Right hindlimb (tissue), 1 donor: Measurements from ENCODE around the gene SPATS1.
"Not testable (repeated sequence)": the region's sequence is repeated elsewhere in the genome, so short reads cannot be mapped to it uniquely, and the experiment has no call there.

Experiments used
- DNase-seq: peaks from one replicate; pipeline ENCODE4 v3.0.0-alpha.2; 2018

The SPATS1 gene

DNA sequence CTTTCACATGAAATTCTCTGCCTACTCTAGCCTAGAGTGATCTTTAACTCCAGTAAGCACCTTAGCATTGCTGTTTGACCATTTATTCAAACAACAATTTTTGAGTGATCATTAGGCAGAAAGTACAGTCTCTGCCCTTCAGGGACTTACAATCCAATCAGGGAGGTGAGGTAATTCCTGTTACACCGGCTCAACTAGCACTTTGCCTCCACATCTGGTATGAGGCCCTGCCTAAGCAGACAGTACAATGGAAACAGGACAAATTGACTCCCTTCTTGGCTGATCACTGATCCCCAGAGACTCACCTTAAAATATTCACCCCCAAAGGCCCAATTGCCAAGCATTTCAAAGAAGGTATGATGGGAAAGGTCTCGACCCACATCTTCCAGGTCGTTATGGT, 30.7 kb upstream of the SPATS1 start:
- no peak for DNase-seq

DNA sequence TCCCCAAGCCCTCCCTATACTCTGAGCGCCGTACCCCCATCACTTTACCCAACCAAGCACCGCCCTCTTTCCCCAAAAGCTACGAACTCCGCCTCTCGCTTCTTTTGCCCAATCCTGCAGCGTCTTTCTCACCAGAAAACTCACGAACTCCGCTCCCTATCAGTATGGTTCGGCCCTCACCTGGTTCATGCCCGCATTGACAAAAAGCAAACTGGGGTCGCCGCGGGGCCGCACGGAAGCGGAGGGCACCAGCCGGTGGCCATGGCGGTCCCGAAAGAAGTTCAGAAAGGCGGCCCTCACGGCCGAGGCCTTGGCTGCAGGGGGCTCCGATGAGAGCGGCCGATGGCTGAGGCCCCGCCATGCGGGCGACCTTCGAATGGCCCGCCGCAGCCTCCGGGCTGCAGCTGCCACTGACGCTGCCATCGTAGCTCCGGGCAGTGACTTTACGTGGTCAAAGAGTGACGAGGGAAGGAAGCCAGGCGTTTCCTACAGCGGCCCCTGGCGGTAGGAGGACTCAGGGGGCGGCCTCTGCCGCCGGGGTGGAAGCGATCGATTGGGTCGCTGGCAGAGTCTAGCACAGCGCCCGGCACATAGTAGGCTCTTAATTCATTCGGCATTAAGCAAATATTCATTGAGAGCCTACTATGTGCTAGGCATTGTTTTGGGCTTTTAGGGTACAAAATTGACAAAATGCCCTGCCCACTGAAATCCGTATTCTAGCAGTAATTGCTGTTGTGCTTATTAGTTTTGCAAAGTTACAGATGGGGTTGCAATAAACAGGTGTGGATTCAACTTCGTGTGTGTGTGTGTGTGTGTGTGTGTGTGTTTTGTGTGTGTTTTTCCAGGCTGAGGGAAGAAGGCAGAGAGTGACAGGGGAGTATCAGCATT, 29.3 kb upstream of the SPATS1 start, which contains the start of gene AARS2:
AARS2 (minus strand) TSS at position 447 of the 888 bp plus-strand sequence; CDS start at position 423, 24 bp downstream.
- peak; percentile 91 for DNase-seq

DNA sequence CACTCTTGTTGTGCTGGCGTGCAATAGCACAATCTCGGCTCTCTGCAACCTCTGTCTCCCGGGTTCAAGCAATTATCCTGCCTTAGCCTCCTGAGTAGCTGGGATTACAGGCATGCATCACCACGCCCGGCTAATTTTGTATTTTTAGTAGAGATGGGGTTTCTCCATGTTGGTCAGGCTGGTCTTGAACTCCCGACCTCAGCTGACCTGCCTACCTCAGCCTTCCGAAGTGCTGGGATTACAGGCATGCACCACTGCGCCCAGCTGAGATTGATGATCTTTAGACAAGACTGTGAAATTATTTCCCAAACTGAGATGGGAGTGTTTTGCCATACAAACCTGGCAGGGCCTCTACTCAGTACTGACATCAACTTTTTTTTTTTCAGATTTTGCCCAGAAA, 27.8 kb upstream of the SPATS1 start:
- DNase-seq: not testable (repeated sequence)

DNA sequence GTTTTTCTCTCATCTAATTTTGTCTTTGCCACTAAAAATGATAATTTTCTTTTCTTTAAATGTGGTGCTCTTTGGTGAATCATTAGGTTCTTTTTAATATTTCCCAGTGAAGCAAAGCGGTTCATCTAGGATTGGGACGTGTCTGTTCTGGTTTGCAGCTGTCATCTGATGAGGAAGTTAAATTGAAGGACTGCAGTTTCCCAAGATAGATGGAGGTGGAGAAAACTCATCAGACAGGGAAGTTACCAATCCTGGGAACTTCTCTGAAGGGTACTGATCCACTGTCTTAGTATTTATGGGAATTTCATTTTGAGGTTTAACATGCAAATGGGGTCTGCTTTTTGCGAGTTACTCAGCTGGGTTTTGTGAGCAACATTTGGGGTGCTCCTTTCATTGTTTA, 26.9 kb upstream of the SPATS1 start:
- DNase-seq: no peak

DNA sequence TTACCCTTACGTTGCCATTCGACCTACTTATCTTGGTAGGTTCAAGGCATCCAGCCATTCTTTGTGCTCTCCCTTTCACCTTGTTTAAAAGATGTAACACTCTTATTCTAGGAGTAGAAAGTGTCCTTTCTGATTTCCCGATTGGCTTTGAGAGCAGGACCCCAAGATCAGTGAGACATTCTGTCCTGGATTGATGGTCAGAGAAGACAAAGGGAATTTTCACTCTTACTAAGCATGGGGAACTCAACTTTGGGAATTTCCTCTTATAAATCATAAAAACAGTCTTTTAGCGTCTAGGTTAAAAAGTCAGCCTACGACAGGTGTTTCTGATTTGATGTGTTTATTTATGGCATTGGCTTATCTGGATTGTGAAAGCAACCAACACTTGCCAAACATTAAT, 26.5 kb upstream of the SPATS1 start:
- DNase-seq: no peak

DNA sequence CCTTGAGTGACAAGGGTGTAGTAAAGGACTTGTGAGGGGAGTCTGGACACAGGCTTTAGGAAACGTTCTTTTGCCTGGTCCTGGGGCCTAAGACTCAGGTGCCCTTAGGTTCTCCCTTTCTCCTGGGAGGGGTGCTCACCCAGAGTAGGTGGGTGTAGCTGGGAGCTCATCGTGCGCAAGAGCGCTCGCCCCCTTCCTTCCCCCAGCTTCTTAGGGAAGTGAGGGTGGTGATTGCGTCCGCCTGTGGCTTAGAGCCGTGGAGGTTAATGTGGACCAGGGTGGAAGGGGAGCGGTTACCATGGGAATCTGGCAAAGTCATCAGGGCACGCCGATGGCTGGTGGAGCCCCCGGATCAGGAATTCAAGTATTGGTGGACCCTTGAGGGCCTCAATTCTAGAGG, 26.0 kb upstream of the SPATS1 start:
- DNase-seq: no peak

DNA sequence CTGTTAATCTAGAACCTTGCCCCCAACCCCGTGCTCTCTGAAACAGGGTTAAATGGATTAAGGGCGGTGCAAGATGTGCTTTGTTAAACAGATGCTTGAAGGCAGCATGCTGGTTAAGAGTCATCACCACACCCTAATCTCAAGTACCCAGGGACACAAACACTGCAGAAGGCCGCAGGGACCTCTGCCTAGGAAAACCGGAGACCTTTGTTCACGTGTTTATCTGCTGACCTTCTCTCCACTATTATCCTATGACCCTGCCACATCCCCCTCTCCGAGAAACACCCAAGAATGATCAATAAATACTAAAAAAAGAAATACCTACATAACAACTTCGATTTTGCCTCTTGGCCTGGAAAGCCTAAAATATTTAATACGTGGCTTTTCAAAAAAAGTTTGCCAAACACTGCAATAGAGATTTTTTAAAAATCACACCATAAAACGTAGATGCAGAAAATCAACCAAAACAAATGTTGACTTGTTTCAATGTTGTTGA, 25.3 kb upstream of the SPATS1 start:
- DNase-seq: not testable (repeated sequence)

DNA sequence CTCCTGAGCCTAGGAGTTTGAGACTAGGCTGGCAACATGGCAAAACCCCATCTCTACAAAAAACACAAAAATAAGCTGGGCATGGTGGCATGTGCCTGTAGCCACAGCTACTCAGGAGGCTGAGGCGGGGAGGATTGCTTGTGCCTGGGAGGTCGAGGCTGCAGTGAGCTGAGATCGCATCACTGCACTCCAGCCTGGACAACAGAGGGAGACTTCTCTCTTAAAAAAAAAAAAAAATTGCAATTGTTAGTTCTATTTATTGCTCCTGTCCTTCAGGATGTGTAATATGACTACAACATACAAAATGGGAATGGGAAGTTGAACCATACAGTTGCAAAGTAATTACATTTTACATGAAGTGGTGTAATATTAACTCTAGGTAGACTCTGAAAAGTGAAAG, 21.2 kb upstream of the SPATS1 start:
- DNase-seq: no peak

DNA sequence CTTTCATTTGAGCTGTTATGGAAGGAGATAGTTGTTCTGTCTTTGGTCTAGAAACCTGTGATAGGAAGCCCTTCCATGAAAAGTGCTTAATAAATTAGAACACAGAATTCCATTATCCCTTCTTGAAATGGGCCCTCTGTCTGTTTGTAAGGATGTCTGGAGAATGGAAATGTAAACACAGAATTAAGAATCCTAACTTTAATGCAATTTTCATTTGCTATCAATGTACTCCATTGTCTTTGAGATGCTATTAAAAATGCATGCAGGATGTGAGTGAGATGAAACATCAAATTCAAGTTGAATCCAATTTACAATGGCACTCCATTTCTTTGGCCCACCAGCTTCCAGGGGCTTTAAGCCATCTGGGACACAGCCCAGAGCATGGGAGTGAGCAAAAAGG, 15.4 kb upstream of the SPATS1 start:
- DNase-seq: no peak

DNA sequence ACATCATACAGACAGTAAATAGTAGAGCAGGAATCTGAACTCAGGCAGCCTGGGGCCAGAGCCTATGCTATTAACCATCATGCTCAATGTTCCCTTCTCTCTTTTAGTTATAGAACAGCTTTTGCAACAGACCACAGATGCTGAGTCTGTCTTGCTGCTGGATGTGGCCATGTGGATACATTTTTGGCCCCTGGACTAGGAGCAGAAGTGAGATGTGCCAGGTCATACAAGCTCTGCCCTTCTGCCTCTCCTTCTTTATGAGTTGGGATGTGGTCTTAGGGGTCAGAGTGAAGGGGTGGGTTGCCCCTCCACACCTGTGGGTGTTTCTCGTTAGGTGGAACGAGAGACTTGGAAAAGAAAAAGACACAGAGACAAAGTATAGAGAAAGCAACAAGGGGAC, 14.7 kb upstream of the SPATS1 start:
- no peak for DNase-seq

DNA sequence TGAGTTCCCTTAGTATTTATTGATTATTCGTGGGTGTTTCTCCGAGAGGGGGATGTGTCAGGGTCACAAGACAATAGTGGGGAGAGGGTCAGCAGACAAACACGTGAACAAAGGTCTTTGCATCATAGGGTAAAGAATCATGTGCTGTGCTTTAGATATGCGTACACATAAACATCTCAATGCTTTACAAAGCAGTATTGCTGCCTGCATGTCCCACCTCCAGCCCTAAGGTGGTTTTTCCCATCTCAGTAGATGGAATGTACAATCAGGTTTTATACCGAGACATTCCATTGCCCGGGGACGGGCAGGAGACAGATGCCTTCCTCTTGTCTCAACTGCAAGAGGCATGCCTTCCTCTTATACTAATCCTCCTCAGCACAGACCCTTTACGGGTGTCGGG, 14.2 kb upstream of the SPATS1 start:
- DNase-seq: not testable (repeated sequence)

DNA sequence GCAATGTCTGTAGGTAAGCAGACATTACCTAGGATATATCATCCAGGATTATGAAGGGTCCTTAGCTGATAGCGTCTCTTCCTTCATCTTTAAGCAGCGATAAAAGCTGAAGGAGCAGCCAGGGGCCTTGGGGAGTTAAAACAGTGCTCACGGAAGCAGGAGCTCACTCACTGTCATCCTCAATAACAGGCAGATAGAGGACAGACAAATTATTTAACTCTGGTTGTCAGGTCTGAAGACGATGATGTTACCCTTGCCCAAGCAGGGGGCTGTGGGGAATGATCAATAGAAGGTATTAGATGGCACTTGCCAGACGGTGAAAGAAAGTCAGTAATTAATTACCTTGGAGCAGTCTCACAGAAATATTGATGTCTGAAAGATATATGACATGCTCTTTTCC, 12.6 kb upstream of the SPATS1 start:
- DNase-seq: no peak

DNA sequence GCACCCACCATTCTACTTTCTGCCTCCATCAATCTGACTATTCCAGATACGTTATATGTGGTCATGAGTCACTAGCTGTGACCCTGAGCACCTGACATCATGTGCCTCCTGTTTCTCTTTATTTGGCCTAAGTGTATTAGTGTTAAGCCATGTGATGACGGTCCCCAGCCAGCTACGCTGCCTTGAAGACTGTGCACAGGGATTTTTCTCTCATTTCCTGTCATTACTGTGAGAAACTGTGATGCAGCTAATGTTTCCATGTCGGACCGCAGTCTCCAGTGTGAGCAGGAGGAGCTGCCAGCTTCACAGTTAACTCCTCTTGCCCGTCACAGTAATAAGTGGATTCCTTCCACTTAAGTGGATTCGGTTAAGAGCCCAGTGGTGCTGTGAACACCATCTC, 9.9 kb upstream of the SPATS1 start:
- DNase-seq: no peak

DNA sequence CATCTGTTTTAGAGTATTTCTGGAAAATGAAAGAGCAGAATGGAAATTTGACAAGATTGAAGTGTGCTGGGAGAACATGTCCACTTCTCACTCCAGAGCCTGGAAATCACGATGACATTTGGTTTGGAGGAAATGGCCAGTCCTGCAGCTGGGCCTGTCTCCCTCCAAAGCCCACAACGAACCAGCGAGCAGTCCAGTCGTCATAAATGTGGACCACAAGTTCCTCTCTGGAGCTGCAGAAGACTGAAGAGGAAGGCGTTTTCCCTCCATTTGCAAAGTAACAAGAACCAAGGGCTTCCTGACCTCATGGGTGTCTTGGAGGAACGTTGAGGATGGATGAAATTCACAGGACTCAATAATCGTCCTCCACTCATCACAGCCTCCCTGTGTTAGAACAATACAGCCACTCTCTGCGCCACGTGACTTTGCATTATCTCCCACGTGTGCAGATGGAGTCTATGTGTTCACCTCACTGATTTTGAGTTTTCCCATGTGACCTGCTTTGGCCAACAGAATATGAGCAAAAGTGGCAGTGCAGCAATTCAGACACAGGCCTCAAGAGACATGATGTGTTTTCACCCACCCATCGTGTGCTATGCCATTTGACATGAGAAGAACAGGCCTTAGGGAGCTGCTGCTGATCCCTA, 9.1 kb upstream of the SPATS1 start:
- no peak for DNase-seq

DNA sequence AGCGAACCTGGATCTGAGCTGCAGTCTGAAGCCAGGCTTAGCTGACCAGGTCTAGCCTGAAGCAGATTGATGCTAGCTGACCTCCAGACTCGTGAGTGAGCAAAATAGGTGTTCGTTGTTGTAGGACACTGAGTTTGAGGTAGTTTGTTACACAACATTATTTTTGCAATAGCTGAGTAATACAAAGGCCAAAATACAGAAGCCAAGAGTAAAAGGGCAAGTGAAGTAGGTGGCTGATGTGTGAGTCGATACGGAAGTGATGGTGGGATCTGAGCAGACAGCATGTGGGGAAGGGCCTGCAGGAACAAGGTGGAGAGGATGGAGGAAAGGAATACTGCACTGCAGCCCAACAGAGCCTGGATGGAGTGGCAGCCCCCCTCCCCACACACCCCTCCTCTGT, 8.5 kb upstream of the SPATS1 start:
- no peak for DNase-seq

DNA sequence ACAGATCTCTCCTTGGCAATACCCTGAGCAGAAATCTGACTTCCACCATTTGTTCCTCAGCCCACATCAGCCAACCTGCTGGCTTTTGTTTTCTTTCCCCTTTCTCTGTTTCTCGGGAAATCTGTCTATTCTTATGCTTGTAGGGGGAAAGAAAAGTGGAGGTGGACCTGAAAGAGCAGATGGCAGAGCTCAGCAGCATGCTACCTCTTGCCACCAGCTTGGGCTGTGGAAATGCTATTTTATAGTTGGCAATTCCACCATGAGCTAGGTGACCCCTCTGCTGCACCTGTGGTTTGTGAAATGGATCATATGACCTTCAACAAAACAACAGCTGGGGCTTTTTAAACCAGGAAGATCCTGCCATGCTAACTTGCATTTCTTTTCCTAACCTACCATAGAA, 6.8 kb upstream of the SPATS1 start:
- DNase-seq: no peak

DNA sequence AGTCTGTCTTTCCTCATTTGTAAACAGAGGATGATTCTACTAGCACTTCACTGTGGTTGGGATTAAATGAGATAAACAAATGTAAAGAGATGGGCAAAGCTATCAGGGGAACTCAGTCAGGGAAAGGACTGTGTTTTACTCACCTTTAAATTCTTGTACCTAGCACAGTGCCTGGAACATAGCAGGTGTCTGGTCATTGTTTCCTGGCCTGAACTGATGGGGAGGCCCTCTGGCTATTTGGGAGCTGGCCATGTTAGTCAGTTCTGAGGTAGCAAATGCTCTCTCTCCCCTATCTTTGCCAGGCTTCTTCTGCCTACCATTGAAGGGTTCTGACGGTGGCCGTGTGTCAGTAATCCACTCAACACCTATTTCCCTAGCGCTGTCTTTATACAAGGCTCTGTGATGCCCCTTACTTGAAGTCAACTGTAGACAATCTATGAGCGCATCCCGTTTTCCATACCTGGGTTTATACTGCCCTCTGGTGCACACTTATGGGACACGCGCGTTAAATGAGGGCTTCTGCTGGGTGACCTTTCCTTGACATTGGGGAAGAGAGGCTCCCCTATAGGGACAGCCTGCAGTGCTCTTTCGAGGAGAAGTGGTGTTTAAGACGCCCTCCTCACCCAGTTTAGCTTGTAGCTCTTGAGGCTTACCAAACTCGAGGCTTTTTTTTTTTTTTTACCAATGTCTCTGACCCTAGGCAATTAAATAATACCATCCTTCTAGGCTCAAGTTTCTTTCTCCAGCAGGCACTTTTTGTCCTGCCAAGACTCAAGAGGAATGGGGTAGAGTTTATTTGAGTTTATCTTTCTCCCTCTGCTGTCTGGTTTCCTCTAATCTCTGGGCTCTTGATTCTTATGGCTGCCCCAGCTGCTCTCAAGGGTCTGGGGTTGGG, 4.0 kb upstream of the SPATS1 start:
- peak; percentile 77 for DNase-seq

DNA sequence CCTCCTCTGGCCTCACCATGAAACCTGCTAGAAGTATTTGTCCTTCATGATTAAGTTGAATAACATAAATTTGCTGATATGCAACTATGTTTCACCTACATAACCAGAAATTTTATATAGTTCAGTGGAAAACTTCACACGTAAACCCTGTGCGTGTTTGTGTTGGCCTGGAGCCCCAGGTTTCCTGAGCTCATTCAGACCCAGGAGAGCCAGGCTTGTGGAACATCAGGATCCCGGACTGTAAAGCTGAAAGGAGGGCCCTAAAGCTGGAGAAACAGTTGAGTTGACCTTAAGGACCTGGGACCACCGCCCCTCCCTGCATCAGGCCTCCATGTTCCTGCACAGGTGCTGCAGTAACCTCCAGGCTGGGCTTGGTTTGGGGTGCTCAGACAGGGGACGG, 3.1 kb upstream of the SPATS1 start:
- peak; percentile 34 for DNase-seq

DNA sequence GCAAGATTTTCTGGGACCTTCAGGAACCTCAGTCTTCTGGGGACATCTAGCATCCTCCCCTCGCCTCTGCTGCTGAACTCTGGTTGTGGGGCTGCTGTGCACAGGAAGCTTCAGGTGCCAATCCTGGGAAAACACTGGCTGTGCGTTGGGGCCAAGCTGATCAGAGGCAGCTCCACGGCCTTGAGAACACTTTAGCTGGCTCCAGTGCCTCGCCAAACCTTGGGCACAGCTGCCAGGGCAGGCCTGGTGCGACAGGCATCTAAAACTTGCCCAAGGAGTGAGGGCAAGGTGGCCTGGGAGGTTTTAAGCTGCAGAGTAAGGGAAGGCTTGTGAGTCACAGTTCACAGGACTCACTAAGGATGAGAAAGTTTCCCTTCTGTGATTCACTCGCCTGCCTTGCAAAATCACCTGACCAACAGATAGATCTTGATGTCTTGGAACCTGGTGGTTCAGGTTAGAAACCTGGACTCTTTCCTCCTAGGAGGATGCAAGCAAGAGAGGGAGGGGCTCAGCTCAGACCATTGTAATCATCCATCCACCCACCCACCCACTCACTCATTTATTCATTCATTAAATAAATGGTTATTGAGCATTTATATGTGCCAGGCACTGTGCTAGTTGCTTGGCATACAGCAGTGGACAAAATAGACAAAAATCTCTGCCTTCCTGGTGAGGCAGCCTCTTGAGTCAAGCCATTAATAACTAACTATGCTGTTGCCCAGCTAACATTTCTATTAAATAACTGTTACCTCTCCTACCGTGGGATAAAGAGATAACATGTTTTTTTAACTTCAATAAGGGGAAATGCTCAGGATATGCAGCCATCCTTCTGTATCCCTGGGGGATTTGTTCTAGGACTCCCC, 2.5 kb upstream of the SPATS1 start:
- no peak for DNase-seq

DNA sequence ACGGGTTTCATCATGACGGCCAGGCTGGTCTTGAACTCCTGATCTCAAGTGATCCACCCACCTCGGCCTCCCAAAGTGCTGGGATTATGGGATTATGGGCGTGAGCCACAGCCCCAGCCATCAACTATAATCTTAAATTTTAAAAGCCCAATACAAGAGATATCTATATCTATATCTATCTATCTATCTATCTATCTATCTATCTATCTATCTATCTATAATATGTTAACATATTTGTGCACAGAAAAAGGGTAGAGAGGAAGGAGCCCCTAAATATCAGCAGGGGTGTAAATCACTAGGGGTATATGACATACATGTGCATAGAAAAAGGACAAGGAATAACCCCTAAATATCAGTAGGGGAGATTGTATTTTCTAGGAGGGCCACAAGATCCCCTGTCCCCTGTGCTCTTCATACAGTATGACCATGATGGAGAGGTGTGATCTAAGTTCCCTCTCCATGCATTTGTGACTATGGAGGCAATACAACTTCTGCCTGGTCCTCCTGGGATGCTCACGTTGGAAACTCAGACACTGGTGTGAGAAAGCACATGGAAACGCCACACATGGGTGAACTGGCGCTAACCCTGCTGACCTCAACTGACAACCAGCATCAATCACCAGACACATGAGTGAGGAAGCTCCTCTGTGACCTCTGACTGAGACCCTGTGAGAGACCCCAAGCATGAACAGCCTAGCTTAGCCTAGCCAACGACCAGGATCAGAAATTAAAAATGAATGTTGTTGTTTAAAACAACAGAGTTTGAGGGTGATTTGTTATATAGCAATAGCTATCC, 1.2 kb upstream of the SPATS1 start:
- DNase-seq: no peak

DNA sequence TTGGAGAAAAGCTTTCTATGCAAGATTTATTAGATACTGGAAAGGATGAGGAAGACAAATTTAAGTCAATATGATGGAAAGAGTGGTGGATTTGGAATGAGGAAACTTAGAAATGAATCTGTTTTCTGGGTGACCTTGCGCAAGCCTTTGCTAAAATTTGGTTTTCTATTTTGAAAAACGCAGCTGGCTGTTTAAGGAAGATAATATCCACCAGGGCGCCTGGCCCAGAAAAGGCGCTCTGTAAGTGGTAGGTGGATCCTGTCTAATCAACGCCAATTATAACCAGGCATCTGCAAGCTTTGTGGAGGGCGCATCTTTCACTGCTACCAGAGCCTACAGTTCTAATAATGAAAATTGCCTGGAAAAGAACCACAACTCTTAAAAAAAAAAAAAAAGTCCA, 398 bp upstream of the SPATS1 start:
- no peak for DNase-seq
